Fibroblast of upper back skin (primary cell): ENCODE results near the gene UVRAG.

Experiments used
- DNase-seq: peaks from one replicate; pipeline ENCODE4 v3.0.0-alpha.2; 2013

The UVRAG gene

GRCh38 chr11:75814677-75815344, at the start of gene UVRAG:
UVRAG (plus strand) TSS chr11:75815210; CDS start chr11:75815408, 198 bp downstream.
- DNase-seq, result peak; percentile 99

GRCh38 chr11:75766443-75767227, 48.4 kb upstream of the UVRAG start:
- no peak for DNase-seq

GRCh38 chr11:75767228-75767572, 47.8 kb upstream of the UVRAG start:
- no peak for DNase-seq

DNA sequence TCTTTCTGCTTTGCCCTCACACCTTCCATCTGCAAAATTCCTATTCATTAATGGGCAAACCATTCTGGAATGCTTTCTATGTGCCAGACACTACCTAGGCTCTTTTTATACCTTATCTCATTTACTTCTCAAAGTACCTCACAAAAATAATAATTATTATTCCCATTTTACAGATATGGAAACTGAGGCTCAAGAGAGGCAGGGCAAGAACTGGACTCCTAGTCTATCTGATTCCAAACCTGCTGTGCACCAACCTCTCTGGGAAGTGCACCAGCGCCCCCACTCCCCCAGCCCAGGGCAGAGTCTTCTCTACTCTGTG, 47.3 kb upstream of the UVRAG start:
- DNase-seq, result no peak

DNA sequence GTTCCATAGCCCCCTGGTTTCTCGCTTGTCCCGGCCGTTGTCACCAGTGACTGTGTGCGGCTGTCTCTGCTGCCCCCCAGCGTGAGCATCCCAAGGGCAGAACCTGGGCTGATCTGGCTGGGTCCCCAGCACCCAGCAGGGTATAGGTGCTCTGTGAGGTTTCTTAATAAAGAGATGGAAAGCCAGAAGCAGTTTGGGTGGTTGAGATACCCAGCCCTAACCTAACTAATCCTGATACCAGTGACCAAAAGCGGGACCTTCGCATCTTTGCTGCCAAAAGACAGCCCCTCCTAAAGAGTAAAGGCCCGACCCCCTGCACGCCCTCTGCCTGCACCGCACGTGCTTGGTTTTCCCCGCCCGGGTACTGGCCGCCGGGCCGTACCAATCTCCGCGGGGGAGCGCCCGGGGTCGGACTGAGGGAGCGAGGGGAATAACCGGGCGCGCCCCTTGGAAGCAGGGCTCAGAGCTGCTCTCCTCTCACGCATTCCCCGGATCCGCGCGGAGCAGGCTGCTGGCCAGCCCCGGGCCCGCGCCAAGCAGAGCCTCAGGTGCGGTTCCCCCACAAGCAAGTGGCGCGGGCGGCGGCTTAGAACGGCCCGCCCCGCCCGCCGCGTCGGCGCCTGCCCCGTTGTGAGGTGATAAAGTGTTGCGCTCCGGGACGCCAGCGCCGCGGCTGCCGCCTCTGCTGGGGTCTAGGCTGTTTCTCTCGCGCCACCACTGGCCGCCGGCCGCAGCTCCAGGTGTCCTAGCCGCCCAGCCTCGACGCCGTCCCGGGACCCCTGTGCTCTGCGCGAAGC, 46.7 kb upstream of the UVRAG start, which contains the start of gene DGAT2:
Gene DGAT2, plus strand, starts transcription at position 667 of the 797 bp plus-strand sequence. CDS start 214 bp downstream, outside the sequence.
- DNase-seq, result peak; percentile 61

GRCh38 chr11:75768909-75769771, 45.9 kb upstream of the UVRAG start:
- DNase-seq, result no peak

- DNase-seq, result no peak
Measured at GRCh38 chr11:75770102-75770501, 44.9 kb upstream of the UVRAG start.

GRCh38 chr11:75771646-75772410, 43.2 kb upstream of the UVRAG start:
- peak; percentile 67 for DNase-seq

- DNase-seq, result no peak
Measured at GRCh38 chr11:75773595-75774353, 41.2 kb upstream of the UVRAG start.

DNA sequence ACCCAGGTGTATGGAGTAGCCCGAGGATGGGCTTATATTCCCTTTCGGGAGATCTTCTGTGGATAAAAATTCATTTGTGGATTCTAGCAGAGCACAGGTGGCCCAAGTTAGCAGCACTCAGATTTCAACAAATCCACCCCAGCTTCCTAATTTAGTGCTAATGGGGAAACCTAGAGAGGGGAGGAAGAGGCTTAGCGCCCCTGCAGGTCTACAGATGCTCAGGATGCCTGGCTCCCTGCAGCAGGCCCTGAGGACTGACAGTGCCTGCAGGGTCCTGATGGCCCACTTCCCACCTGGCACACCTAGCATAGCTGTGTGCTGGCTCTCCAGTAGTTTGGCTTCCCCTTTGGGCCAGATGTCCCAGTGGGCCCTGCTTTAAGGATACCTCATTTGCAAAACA, 40.0 kb upstream of the UVRAG start:
- DNase-seq, result no peak

GRCh38 chr11:75776546-75776945, 38.5 kb upstream of the UVRAG start:
- DNase-seq, result no peak

DNA sequence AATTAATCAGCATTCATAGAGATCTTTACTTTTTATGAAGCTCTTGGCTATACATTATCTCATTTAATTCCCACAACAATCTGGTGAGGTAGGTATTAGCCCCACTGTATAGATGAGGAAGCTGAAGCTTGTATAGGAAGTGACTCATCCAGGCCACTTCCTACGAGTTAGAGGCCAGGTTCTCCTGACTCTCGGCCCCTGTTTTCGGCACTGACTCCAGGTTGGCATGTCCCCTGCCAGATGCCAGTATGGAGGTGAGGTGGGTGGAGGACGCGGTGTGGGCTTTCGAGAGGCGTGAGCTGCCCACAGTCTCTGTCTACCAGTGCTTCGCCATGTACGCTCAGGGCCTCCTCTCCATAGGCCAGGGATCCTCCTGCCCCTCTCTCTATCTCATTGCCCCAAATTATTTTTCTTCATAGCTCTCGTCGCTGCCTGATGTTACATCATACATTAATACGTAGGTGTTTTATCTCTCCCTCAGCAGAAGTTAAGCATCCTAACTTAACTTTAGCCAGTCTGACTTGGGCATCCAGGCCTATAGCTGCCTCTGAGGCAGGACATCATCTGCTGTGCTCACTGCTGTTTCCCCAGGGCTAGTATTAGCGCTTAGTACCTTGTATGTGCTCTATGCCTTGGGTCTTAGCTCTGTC, 37.4 kb upstream of the UVRAG start:
- no peak for DNase-seq

DNA sequence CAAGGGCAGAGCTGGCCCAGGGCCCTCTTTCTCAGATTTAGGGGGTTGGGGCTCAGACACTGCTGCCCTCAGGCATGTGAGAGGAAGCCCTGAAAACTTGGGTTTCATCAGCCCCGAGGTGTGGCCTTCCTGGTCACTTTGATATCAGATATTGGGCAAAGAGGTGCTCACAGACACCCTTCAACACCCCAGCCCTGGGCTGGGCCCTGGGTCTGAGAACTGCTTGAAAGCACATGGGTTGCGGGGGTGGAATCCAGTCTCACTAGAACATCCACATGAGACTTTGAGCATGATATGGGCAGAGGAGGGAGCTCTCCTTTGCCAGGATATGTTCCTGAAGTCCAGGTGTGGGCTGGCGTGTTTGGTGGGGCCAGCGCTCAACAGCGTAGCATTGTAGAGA, 36.0 kb upstream of the UVRAG start:
- DNase-seq, result no peak

DNA sequence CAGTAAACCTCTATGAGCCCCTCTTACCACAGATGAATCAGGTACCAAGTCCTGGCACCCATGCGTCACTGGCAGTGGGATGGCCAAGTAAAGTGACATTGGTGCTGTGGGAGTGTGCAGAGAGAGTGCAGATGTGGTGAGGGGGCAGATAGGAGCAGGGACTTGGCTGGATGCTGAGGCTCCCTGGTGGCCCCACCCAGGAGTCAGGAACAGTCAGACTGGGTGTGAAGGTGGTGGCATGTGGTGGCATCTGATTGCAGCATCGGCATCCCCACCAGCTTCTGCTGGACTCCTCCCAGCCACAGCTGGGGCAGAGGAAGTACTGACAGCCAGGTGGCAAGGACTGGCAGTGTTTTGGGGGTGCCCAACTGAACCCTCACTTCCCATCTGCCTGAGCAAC, 35.0 kb upstream of the UVRAG start:
- no peak for DNase-seq

- DNase-seq, result no peak
Measured at GRCh38 chr11:75780888-75781287, 34.1 kb upstream of the UVRAG start.

DNA sequence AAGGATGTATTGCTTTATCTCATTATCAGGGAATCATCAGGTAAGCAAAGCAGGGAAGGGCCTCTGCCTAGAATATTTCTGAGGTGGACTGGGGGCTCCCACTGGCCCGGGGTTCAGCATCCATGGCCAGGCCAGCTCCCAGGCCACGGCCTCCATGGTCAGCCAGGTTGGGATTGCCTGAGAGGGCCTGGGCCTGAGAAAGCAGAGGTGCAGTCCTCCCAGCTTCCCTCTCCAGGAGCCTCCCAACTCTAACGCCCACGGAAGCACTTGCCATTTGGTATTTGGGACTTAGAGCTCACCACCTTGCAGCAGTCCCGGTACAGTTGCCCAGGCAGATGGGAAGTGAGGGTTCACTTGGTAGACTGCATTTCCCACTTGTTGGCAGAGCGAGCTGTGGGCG, 33.7 kb upstream of the UVRAG start:
- DNase-seq, result no peak

DNA sequence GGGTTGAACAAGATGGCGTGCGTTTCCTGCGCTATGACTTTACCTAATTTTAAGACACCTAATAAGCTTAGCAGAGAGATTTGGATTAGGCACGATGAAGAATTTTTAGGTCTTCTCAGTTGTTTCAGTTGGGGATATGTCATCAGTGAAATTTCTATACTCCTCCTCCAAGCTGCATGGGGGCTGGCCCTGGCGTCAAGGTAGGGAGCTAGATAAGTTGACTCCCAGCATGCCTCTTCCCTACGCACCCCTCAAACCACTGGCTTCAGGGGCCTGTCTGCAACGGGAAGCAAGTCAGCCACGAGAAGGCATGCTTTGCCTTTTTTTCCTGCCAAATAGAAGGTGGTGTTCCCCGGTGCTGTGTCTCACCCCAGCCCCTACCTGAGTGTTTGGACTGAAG, 33.2 kb upstream of the UVRAG start:
- no peak for DNase-seq

DNA sequence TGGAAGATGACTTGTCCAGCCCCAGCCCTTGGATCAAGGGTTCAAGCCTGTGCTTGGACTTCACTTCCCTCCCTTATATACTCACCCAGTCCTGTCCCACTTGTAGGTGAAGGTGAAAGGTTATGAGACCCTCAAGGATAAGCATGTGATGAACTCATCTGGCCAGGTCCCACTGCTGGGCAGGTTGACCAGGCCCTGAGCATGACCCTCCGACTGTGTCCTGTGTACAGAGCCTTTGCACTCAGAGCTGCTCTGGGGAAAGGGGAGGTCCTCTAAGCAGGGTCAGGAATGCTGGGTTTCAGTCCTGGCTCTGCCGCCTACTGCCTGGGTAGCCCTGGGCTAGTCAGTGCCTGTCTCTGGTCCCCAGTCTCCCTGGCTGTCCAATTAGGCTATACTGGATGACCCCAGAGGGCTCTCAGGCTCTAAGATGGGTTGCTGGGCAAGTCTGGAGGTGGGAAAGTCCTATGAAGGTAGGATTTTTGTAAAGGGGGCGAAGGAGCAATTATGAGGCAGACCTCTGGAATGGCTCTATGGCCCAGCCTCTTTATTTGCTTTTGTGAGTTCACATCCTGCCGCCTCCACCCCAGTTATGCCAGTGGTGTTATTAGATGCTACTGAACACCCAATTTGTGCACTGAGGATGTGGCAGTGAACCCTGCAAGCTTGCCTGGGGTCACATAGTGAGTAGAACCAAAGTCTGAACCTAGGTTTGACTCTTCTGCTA, 32.3 kb upstream of the UVRAG start:
- DNase-seq, result no peak

- DNase-seq, result no peak
Measured at GRCh38 chr11:75783416-75784084, 31.5 kb upstream of the UVRAG start.
